D721Med (cell line): ENCODE results near the gene MINAR1.

ENCODE experiments used
- DNase-seq: peaks from one replicate; pipeline ENCODE4 v3.0.0; 2011; ENCODE audit warnings: low spot score; ENCODE audit not compliant: insufficient read length
- FAIRE-seq: peaks from 2 replicates; lab custom pipeline; 2011; peaks lifted over from hg19 to GRCh38; lab: Jason Lieb, UNC
- TF ChIP-seq, protein P1 (sequence below): IDR thresholded peaks from 2 replicates; pipeline ENCODE4 v1.5.1; 2012; ENCODE audit warnings: mild to moderate bottlenecking, control low read depth; ENCODE audit not compliant: insufficient read depth; ENCODE audit errors: missing control alignments

MINAR1 gene

DNA sequence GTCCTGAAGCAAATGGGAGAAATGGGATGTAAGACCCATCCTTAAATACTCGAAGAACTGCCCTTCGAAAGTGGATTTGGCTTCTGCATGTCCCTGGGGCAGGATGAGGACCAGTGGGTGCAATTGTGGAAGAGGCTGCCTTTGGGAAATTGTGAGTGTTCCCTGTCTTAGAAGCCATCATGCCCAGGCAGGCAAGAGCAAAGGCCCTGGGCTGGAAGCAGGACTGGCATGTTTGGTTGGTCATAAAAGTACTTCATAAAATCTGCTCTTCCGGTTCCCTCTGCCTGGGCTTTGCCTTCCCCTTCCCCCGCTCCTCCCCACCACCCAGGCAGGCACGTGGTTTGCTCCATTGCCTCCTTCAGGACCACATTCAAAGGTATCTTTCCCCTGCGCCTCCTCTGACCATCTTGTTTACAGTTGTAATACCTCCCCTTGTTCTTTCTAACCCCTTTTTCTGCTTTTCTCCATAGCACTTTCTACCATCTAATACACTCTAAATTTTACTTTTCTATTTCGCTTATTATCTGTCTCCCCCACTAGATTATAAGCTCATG is 8.3 kb downstream of the MINAR1 start:
- DNase-seq, result no peak
- TF ChIP-seq, protein P1, sequence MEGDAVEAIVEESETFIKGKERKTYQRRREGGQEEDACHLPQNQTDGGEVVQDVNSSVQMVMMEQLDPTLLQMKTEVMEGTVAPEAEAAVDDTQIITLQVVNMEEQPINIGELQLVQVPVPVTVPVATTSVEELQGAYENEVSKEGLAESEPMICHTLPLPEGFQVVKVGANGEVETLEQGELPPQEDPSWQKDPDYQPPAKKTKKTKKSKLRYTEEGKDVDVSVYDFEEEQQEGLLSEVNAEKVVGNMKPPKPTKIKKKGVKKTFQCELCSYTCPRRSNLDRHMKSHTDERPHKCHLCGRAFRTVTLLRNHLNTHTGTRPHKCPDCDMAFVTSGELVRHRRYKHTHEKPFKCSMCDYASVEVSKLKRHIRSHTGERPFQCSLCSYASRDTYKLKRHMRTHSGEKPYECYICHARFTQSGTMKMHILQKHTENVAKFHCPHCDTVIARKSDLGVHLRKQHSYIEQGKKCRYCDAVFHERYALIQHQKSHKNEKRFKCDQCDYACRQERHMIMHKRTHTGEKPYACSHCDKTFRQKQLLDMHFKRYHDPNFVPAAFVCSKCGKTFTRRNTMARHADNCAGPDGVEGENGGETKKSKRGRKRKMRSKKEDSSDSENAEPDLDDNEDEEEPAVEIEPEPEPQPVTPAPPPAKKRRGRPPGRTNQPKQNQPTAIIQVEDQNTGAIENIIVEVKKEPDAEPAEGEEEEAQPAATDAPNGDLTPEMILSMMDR, result no peak

GRCh38 chr15:79442911-79443310 is 10.8 kb downstream of the MINAR1 start:
- TF ChIP-seq, protein P1, result no peak
- DNase-seq (no peak), FAIRE-seq (no peak)

More for the DNA sequence above, 8.3 kb downstream of the MINAR1 start:
- FAIRE-seq, result no peak

- DNase-seq (no peak), FAIRE-seq (no peak)
- TF ChIP-seq, protein P1, result no peak
Observed at GRCh38 chr15:79447060-79447459, 14.9 kb downstream of the MINAR1 start.

DNA sequence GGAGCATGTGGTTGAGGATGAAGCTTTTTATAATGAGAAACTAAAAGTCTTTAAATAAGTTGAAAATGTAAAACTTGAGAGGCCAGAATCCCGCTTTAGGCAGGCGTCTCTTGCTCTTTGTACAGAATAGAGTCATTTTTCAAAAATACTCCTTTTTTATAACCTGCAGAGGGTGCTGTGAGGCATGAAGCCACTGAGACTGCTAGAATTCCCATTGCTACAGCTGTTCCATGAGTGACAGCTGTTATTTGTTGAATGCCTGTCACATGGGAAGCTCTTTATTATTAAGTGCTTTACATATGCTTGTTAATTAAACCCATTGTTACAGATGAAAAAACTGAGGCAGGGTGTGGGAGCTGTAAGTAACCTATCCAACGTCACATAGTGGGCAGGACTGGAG is 18.5 kb downstream of the MINAR1 start:
- FAIRE-seq (no peak), DNase-seq (no peak)
- TF ChIP-seq, protein P1, result peak; percentile 6

GRCh38 chr15:79451361-79451999 is 19.3 kb downstream of the MINAR1 start:
- TF ChIP-seq, protein P1, result no peak
- no peak for FAIRE-seq

DNA sequence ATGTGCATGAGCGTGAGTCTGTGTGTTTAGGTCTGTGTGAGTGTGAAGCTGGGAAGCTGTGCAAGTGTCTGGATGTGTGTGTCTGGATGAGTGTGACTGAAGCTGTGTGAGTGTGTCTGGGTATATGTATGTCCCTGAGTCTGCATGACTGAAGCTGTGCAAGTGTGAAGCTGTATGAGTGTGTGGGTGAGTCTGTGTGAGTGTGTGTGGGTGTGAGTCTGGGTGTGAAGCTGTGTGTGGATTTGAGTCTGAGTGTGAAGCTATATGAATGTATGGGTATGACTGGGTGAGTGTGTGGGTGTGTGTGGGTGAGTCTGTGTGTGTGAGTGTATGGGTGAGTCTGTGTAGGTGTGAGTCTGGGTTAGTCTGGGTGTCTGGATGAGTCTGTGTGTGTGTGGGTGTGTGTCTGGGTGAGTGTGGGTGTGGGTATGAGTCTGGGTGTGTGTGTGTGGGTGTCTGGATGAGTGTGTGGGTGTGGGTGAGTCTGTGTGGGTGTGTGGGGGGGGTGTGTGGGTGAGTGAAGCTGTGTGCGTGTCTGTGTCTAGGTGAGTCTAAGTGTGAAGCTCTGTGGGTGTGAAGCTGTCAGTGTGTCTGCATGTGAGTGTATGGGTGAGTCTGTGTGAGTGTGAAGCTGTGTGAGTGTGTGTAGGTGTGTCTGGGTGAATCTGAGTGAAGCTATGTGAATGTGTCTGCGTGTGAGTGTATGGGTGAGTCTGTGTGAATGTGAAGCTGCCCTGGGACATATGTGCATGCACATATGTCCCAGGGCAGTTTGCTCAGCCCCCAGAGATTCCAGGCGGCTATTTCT is 20.3 kb downstream of the MINAR1 start:
- no peak for FAIRE-seq
- no peak for DNase-seq
- TF ChIP-seq, protein P1, result no peak

More at GRCh38 chr15:79451361-79451999, 19.3 kb downstream of the MINAR1 start:
- no peak for DNase-seq
